Fibroblast of villous mesenchyme (primary cell): ENCODE results near the gene ASH1L. TPM values are rescaled to one million over a fixed set of nuclear protein-coding genes. Genes with fewer than 3 reads are reported as not detected.

Source experiments
- DNase-seq: peaks from one replicate; pipeline ENCODE4 v3.0.0-alpha.2; 2010; ENCODE audit warnings: low read depth
- H3K4me3 ChIP-seq: 2 replicates; pipeline ENCODE4 v1.5.1; 2011; ENCODE audit warnings: low read depth, mild to moderate bottlenecking, low read length
- CTCF ChIP-seq: IDR thresholded peaks from 2 replicates; pipeline ENCODE4 v1.5.1; 2012; ENCODE audit warnings: low read depth, mild to moderate bottlenecking, low read length; ENCODE audit not compliant: insufficient read depth
- total RNA-seq: library from RNA; depleted of rRNA; stranded (reverse); fragments of >200 nt; gene quantifications from 2 replicates; pipeline ENCODE4 v1.2.3, GENCODE V29; 2012

ASH1L gene
- total RNA-seq, 1 donor = 43.2 TPM

GRCh38 chr1:155324717-155325602, 237.6 kb downstream of the ASH1L start:
- peak overlapping the region; percentile 94 for H3K4me3 ChIP-seq
- peak; percentile 45 for TF ChIP-seq CTCF
- DNase-seq = peak; percentile 54

- TF ChIP-seq CTCF = no peak
- peak overlapping the region; percentile 94 for H3K4me3 ChIP-seq
- DNase-seq = peak; percentile 97
Measured at GRCh38 chr1:155324037-155324716, 238.4 kb downstream of the ASH1L start.

- peak; percentile 94 for DNase-seq
- TF ChIP-seq CTCF = no peak
- peak overlapping the region; percentile 94 for H3K4me3 ChIP-seq
Measured at GRCh38 chr1:155323729-155324036, 238.9 kb downstream of the ASH1L start.

GRCh38 chr1:155322953-155323728, 239.5 kb downstream of the ASH1L start:
- peak overlapping the region; percentile 94 for H3K4me3 ChIP-seq
- TF ChIP-seq CTCF = peak; percentile 93
- DNase-seq = peak; percentile 98

GRCh38 chr1:155322571-155322952, 240.0 kb downstream of the ASH1L start:
- peak overlapping the region; percentile 94 for H3K4me3 ChIP-seq
- no peak for TF ChIP-seq CTCF
- peak; percentile 52 for DNase-seq

- peak overlapping the region; percentile 94 for H3K4me3 ChIP-seq
- no peak for DNase-seq
- TF ChIP-seq CTCF = no peak
Measured at GRCh38 chr1:155321639-155322503, 240.7 kb downstream of the ASH1L start.
